HK-2 (cell line): ENCODE results near the gene GSTP1.
"Not testable (repeated sequence)": the region's sequence is repeated elsewhere in the genome, so short reads cannot be mapped to it uniquely, and the experiment has no call there.

Experiments
- DNase-seq: peaks from one replicate; pipeline ENCODE4 v3.0.0-alpha.2; 2018; ENCODE audit not compliant: unreplicated experiment

The GSTP1 gene

DNA sequence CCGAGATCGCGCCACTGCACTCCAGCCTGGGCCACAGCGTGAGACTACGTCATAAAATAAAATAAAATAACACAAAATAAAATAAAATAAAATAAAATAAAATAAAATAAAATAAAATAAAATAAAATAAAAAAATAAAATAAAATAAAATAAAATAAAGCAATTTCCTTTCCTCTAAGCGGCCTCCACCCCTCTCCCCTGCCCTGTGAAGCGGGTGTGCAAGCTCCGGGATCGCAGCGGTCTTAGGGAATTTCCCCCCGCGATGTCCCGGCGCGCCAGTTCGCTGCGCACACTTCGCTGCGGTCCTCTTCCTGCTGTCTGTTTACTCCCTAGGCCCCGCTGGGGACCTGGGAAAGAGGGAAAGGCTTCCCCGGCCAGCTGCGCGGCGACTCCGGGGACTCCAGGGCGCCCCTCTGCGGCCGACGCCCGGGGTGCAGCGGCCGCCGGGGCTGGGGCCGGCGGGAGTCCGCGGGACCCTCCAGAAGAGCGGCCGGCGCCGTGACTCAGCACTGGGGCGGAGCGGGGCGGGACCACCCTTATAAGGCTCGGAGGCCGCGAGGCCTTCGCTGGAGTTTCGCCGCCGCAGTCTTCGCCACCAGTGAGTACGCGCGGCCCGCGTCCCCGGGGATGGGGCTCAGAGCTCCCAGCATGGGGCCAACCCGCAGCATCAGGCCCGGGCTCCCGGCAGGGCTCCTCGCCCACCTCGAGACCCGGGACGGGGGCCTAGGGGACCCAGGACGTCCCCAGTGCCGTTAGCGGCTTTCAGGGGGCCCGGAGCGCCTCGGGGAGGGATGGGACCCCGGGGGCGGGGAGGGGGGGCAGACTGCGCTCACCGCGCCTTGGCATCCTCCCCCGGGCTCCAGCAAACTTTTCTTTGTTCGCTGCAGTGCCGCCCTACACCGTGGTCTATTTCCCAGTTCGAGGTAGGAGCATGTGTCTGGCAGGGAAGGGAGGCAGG lies at the start of gene GSTP1:
Gene GSTP1 (plus strand): TSS at position 566 of the 958 bp plus-strand sequence. CDS start 32 bp downstream, at position 598.
- DNase-seq: peak; percentile 87

DNA sequence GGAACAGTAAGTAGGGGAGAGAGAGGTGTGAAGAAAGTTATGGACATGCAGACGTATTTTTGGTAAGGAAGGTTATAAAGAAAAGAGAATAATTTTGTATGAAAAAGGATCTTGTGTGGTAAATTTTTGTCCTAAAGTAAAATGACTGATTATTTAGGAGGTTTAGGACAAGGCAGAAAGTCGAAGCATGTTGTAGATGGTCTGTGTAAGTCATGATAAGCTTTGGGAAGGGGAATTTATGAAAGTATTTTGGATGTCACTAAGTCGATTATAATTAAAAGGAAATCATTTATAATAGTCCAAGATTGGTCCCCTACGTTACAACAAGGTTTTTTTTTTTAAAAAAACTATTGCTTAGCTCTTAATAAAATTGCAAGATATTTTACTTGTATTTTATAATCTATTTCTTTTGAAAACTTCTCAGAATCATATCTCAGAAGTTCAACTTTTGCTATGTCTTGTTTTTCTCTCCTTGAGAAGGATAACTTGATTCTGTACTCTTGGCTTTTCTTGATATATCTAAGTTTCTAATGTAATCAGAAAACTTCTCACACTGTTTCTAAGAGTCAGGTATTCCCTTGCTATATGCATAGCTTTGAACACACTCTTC lies 49.4 kb upstream of the GSTP1 start:
- DNase-seq: no peak

- no peak for DNase-seq
These were observed 48.1 kb upstream of the GSTP1 start for GRCh38 chr11:67535561-67535960.

- DNase-seq: no peak
These were observed 45.3 kb upstream of the GSTP1 start for GRCh38 chr11:67538306-67538705.

- no peak for DNase-seq
These were observed 44.6 kb upstream of the GSTP1 start for GRCh38 chr11:67538823-67539505.

DNA sequence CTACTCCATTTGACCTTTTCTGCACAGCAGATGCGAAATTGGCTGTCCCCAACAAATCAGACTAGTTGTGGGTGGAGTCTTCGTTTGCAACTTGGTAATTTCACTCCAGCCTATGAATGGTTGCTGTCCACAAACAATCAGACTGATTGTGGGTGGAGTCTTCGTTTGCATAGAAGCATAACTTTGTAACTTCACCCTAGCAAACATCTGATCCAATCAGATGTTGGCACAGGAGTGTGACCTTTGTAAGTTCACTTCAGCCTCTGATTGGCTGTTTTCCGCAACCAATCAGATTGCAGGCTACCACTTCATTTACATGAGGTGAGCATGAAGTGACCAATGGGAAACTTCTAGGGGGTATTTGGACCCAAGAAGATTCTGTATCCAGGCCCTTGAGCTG lies 44.1 kb upstream of the GSTP1 start:
- DNase-seq: no peak

GRCh38 chr11:67541198-67541597 lies 42.4 kb upstream of the GSTP1 start:
- no peak for DNase-seq

DNA sequence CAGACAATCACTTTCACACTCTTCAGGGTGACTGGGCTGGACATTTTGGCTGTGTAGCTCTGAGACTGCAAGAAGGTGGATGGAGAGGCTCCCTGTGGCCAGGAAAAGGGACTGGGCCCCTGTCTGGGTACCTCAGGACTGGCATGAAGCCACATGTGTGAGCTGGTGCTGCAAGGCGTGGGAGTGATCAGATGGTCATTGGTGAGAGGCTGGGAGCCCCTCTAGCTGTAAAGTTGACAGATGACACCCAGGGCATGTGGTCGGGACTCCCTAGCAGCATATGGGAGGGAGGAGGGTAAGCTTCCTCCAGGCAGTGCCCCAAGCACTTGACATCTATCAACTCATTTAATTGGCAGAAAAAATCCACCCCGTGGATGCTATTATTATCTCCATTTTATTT lies 41.4 kb upstream of the GSTP1 start:
- no peak for DNase-seq

DNA sequence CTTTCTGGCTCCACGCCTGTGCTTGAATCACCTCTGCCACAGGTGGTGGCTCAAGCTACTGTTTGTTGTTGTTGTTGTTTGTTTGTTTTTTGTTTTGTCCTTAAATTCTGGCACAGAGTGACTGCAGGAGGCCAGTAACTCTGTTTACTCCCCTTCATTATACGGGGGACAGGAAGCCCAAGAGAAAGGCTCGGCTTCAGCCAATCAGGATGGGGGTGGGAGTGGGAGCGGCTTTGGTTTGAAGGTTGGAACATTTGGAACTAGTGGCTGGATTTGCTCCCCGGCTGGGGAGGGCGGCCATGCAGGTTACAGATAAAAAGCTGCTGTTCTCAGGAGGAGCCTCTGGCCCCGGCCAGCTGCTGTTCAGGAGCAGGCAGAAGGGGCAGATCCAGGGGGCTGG lies 40.6 kb upstream of the GSTP1 start:
- DNase-seq: no peak

DNA sequence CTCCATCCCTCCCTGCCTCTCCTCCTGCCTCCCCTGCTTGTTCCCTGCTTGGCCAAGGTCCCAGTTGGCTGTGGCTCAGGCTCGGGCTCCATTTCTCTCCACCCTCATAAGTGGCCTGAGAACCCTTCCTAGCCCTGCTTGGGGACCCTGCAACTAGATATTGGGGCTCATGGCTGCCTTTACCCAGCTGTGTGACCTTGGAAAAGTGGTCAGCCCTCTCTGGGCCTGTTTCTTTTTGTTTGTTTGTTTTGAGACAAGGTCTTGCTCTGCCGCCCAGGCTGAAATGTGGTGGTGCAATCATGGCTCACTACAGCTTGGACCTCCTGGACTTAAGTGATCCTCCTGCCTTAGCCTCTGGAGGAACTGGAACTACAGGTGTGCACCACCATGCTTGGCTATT lies 40.0 kb upstream of the GSTP1 start:
- DNase-seq: no peak

GRCh38 chr11:67544616-67545242 lies 38.9 kb upstream of the GSTP1 start:
- peak; percentile 44 for DNase-seq

- no peak for DNase-seq
These were observed 38.3 kb upstream of the GSTP1 start for GRCh38 chr11:67545280-67545679.

DNA sequence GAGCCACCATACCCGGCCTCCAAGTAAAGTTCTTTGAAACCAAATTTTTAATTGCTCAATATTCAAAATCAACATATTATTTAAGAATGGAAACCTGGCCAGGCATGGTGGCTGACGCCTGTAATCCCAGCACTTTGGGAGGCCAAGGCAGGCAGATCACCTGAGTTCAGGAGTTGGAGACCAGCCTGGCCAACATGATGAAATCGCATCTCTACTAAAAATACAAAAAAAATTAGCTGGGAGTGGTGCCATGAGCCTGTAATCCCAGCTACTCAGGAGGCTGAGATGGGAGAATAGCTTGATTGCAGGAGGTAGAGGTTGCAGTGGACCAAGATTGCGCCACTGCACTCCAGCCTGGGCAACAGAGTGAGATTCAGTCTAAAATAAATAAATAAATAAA lies 35.5 kb upstream of the GSTP1 start:
- not testable (repeated sequence) for DNase-seq

DNA sequence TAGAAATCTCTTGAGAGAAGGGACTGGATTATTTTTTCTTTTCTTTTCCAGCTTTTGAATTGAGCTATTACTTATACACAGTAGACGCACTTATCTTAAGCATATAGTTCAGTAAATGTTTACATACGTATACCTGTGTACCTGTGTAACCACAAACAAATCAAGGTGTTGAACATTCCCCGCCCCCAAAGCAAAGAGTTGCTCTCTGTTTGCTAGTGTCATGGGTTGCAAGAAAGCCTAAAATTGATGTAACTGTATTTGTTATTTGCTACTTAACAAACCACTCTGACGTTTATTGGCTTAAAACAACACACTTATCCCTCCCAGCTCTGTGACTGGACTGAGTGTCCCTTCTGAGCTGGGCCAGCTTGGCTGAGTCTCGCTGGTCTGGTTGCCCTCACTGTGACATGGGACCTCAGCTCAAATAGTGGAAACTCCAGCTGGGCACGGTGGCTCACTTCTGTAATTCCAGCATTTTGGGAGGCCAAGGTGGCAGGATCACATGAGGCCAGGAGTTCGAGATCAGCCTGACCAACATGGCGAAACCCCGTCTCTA lies 35.0 kb upstream of the GSTP1 start:
- no peak for DNase-seq

GRCh38 chr11:67551127-67551526 lies 32.5 kb upstream of the GSTP1 start:
- no peak for DNase-seq

DNA sequence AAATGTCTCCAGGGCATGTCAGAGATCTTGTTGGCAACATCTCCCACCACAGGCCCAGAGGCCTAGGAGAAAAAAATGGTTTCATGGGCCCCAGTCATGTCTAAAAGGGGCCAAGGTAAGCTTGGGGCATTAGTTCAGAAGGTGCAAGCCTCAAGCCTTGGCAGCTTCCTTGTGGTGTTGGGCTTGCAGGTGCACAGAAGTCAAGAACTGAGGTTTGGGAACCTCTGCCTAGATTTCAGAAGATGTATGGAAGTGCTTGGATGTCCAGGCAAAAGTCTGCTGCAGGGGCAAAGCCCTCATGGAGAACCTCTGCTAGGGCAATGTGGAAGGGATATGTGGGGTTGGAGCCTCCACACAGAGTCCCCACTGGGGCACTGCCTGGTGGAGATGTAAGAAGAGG lies 31.9 kb upstream of the GSTP1 start:
- DNase-seq: not testable (repeated sequence)

DNA sequence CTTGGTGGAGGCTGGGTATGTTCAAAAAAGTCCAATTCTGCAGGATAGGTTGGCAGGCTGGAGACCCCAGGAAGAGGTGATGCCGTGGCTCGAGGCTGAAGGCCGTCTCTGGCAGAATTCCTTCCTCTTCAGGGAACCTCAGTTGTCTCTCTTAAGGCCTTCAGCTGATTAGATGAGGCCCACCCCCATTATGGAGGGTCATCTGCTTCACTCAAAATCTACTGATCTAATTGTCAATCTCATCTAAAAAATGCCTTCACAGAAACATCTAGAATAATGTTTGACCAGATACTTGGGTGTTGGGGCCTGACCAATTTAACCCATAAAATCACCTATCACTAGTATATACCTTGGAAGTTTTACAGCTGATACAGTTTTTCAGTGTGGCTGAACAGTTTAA lies 27.4 kb upstream of the GSTP1 start:
- no peak for DNase-seq

- peak; percentile 77 for DNase-seq
These were observed 25.4 kb upstream of the GSTP1 start for GRCh38 chr11:67558084-67558772.

DNA sequence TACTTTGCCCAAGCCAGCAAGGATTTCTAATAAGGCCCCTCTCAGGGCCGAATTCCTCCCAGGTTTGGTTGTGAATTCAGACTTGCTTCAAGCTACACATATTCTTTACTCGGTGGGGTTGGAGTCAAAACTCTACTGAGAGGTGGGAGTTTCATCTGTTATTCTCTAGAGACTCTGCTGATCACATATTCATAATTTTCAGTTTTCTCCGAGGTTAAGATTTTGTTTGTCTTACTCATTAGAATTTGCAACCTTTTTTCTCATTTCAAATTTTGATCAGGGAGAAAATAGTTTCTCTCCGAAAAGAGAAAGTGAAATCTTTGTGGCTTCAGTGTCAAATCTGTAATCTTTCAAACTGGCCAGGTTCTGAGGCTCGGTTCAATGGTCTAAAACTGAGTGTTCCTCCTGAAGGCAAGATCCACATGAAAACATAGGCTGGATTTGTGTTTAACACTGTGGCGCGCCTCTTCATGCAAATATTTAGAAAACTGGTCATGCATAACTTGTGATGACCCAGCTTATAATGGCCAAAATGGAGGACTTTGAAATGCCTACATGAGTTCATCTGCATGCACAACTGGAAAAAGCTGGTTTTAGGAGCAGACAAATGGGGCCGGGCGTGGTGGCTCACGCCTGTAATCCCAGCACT lies 21.5 kb upstream of the GSTP1 start:
- DNase-seq: peak; percentile 36

DNA sequence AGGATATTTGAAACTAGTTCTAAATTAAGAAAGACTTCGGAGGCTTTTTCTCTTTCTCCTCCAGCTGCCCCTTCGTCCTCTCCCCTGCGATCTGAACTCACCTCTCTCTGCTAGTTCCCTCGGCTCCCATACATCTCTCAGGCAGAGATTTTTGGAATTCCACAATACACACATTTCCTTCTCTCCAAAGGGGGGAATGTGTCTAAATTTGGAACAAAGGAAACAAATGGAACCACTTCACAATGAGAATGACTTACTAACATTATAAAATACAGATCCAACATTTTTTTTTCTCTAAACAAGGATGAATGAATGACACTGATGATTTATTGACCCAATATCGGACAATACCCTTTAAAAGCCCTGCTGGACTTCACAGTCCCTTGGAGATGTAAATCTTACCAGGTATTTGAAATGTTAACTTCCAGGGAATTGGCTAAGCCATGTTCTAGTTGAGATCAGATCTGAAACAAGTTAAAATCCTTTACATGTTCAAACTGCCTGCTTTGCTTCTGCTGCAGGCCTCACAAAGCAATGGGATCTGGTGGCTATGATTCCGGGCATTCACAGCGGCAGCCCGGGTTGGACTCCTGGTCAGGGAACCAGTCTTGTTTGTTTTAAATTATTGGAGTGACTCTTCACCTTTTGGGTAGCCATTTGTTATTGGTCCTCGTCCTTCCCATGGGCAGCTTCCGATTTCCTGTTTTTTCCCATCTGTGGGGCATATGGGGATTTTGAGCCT lies 20.5 kb upstream of the GSTP1 start:
- no peak for DNase-seq
